ENCODE results near the gene MED15.

DNA sequence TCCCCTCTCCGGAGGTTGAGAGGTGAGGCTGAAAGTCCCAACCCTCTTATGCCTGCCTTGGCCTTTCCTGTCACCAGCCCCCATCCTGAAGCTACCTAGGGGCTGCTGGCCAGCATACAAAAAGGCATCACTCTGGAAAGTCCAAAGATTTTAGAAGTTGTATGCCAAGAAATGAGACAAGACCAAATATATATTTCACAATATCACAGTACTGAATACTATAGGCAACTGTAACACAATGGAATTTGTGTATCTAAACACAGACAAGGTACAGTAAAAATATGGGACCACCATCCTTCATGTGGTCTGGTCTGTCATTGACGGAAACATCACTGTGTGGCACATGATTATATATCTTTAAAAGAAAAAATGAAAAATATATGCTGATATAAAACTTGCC, 16.1 kb upstream of the MED15 start:
- TF ChIP-seq, protein P1, sequence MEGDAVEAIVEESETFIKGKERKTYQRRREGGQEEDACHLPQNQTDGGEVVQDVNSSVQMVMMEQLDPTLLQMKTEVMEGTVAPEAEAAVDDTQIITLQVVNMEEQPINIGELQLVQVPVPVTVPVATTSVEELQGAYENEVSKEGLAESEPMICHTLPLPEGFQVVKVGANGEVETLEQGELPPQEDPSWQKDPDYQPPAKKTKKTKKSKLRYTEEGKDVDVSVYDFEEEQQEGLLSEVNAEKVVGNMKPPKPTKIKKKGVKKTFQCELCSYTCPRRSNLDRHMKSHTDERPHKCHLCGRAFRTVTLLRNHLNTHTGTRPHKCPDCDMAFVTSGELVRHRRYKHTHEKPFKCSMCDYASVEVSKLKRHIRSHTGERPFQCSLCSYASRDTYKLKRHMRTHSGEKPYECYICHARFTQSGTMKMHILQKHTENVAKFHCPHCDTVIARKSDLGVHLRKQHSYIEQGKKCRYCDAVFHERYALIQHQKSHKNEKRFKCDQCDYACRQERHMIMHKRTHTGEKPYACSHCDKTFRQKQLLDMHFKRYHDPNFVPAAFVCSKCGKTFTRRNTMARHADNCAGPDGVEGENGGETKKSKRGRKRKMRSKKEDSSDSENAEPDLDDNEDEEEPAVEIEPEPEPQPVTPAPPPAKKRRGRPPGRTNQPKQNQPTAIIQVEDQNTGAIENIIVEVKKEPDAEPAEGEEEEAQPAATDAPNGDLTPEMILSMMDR (IDR thresholded peaks at IDR 0.05; ENCODE audit: borderline replicate concordance, extremely low read depth, low read length, poor library complexity, severe bottlenecking) = no peak
- TF ChIP-seq EZH2 (IDR thresholded peaks at IDR 0.05; ENCODE audit: borderline replicate concordance, low read depth, low read length, severe bottlenecking) = no peak
